Neural progenitor cell (in vitro differentiated cells): ENCODE measurements around the gene STAM. TPM values are rescaled to one million over a fixed set of nuclear protein-coding genes. Genes with fewer than 3 reads are reported as not detected.
A peak's percentile ranks its signal among the peaks of the same experiment; 100 is the strongest.

Experiments
- DNase-seq: peaks from one replicate; pipeline ENCODE4 v3.0.0-alpha.2; 2016; ENCODE audit warnings: low spot score
- H2AFZ ChIP-seq: fragments of 200-600 bp; sonication (generic); replicated peaks from 2 replicates; pipeline ENCODE4 v1.6.1; 2016; ENCODE audit warnings: antibody characterized with exemption
- H3F3A ChIP-seq: fragments of 200-600 bp; sonication (generic); 2 replicates; pipeline ENCODE4 v1.6.1; 2016; ENCODE audit warnings: antibody characterized with exemption, low read depth
- H3K27ac ChIP-seq: fragments of 200-600 bp; sonication (generic); 2 replicates; pipeline ENCODE4 v1.5.1; 2016; ENCODE audit warnings: mild to moderate bottlenecking
- H3K27me3 ChIP-seq: fragments of 200-600 bp; sonication (generic); 2 replicates; pipeline ENCODE4 v1.6.1; 2016; ENCODE audit warnings: mild to moderate bottlenecking, moderate library complexity
- H3K36me3 ChIP-seq: fragments of 200-600 bp; sonication (generic); 2 replicates; pipeline ENCODE4 v1.5.1; 2016
- H3K4me1 ChIP-seq: fragments of 200-600 bp; sonication (generic); 2 replicates; pipeline ENCODE4 v1.6.1; 2016; ENCODE audit warnings: mixed run types
- H3K4me2 ChIP-seq: fragments of 200-600 bp; sonication (generic); 2 replicates; pipeline ENCODE4 v1.6.1; 2016
- H3K4me3 ChIP-seq: fragments of 200-600 bp; sonication (generic); 2 replicates; pipeline ENCODE4 v1.5.1; 2016
- H3K79me2 ChIP-seq: fragments of 200-600 bp; sonication (generic); 2 replicates; pipeline ENCODE4 v1.6.1; 2016; ENCODE audit warnings: low read depth
- H3K9ac ChIP-seq: fragments of 200-600 bp; sonication (generic); 2 replicates; pipeline ENCODE4 v1.6.1; 2016
- H3K9me3 ChIP-seq: fragments of 200-600 bp; sonication (generic); 2 replicates; pipeline ENCODE4 v1.5.1; 2016; ENCODE audit warnings: low read depth
- H4K20me1 ChIP-seq: fragments of 200-600 bp; sonication (generic); 2 replicates; pipeline ENCODE4 v1.6.1; 2016; ENCODE audit warnings: low read depth
- H3K27ac Mint-ChIP-seq: 3 replicates; pipeline ENCODE4 v1.8.0; 2021; ENCODE audit warnings: mixed read lengths
- H3K27me3 Mint-ChIP-seq: 2 replicates; pipeline ENCODE4 v1.8.0; 2022; ENCODE audit warnings: low read depth, mild to moderate bottlenecking, inconsistent platforms, moderate library complexity, mixed read lengths; ENCODE audit not compliant: insufficient read depth
- H3K36me3 Mint-ChIP-seq: 3 replicates; pipeline ENCODE4 v1.8.0; 2021; ENCODE audit warnings: mixed read lengths
- H3K4me1 Mint-ChIP-seq: 3 replicates; pipeline ENCODE4 v1.8.0; 2021; ENCODE audit warnings: mixed read lengths
- H3K4me3 Mint-ChIP-seq: 3 replicates; pipeline ENCODE4 v1.8.0; 2021; ENCODE audit warnings: mild to moderate bottlenecking, moderate library complexity, mixed read lengths
- H3K9me3 Mint-ChIP-seq: 3 replicates; pipeline ENCODE4 v1.8.0; 2020; ENCODE audit warnings: mixed read lengths
- EZH2 ChIP-seq: fragments of 200-600 bp; sonication (generic); IDR thresholded peaks from 2 replicates; pipeline ENCODE4 v1.6.1; 2017; ENCODE audit warnings: antibody characterized with exemption, mild to moderate bottlenecking, moderate library complexity
- EZH2phosphoT487 ChIP-seq: fragments of 200-600 bp; sonication (generic); IDR thresholded peaks from 2 replicates; pipeline ENCODE4 v1.6.1; 2017; ENCODE audit warnings: antibody characterized with exemption
- total RNA-seq: library from RNA; depleted of rRNA; stranded (reverse); fragments of >200 nt; gene quantifications from 2 replicates; pipeline ENCODE4 v1.2.3, GENCODE V29; 2015; ENCODE audit warnings: low replicate concordance
- TF ChIP-seq, protein P1 (sequence below): fragments of 200-600 bp; sonication (generic); IDR thresholded peaks from 2 replicates; pipeline ENCODE4 v1.5.1; 2017; ENCODE audit warnings: antibody characterized with exemption, mild to moderate bottlenecking

The STAM gene
- total RNA-seq, 1 donor from 2014 or later: 43.2 TPM

DNA sequence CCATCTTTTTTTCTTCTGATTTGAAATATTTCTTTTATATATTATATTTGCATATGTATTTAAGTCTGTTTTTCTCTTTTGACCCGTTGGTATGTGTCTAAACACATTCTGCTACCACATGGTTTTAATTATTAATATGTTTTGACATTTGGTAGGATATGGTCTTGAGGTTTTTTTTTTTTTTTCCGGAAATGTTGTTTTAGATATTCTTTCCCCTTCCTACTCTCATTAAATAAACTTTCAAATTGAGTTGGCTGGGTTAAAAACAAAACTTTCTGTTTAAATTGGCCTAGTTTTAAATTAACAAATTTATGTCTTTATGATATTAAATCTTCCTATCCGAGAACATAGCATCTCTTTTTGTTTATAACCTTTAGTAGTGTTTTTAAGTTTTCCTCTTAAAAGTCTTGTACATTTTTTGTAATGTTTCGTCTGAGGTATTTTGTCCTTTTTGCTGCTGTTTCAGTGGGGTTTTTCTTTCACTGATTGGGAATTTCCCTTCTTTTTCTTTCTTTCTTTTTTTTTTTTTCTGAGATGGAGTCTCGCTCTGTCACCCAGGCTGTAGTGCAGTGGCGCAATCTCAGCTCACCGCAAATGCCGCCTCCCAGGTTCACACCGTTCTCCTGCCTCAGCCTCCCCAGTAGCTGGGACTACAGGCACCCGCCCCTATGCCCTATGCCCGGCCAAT lies 25.4 kb downstream of the STAM start:
- H3F3A ChIP-seq: peaks cover 11% of the 10 kb centered on the region
- H3K4me1 ChIP-seq: peaks cover 38% of the 10 kb centered on the region
- TF ChIP-seq, protein P1, sequence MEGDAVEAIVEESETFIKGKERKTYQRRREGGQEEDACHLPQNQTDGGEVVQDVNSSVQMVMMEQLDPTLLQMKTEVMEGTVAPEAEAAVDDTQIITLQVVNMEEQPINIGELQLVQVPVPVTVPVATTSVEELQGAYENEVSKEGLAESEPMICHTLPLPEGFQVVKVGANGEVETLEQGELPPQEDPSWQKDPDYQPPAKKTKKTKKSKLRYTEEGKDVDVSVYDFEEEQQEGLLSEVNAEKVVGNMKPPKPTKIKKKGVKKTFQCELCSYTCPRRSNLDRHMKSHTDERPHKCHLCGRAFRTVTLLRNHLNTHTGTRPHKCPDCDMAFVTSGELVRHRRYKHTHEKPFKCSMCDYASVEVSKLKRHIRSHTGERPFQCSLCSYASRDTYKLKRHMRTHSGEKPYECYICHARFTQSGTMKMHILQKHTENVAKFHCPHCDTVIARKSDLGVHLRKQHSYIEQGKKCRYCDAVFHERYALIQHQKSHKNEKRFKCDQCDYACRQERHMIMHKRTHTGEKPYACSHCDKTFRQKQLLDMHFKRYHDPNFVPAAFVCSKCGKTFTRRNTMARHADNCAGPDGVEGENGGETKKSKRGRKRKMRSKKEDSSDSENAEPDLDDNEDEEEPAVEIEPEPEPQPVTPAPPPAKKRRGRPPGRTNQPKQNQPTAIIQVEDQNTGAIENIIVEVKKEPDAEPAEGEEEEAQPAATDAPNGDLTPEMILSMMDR: no peak
- no peak for TF ChIP-seq EZH2phosphoT487
- TF ChIP-seq EZH2: no peak
- no peak overlapping the region for H3K9ac ChIP-seq
- H3K27ac ChIP-seq: no peak overlapping the region
- no peak overlapping the region for H3K4me3 ChIP-seq
- H3K27me3 ChIP-seq: no peaks in the 10 kb centered on the region
- Mint-ChIP-seq H3K4me1 (peaks cover 9% of the 10 kb centered on the region), H3K9me3 (no peaks in the 10 kb centered on the region), H3K27me3 (no peaks in the 10 kb centered on the region), H3K27ac (no peak overlapping the region), H3K36me3 (peaks cover 11% of the 10 kb centered on the region), H3K4me3 (no peak overlapping the region)
- H2AFZ ChIP-seq: no peak overlapping the region
- H3K79me2 ChIP-seq: peaks cover 93% of the 10 kb centered on the region
- no peak for DNase-seq
- H3K4me2 ChIP-seq: no peak overlapping the region
- peaks cover 40% of the 10 kb centered on the region for H4K20me1 ChIP-seq
- no peaks in the 10 kb centered on the region for H3K36me3 ChIP-seq
- H3K9me3 ChIP-seq: no peaks in the 10 kb centered on the region

DNA sequence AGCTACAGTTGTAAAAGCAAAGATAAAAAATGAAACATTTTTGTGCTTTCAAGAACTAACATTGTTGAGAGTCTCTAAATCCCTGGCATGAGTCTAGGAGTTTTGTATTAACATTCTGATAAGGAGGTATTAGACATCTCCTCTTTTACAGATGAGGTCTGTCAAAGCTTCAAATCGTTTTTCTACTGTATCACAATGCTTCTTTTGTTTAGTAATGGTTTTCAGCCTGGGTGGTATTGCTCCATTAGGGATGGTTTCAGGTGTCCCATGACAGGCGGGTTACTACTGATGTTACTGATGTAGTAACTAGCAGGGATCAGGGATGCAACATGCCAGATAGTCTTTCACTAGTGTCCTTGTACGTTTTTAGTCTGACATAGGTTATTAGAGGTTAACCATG lies 27.4 kb downstream of the STAM start:
- Histone ChIP-seq H3K4me3 (no peak overlapping the region), H3F3A (peaks cover 11% of the 10 kb centered on the region), H3K4me2 (peak overlapping the region; percentile 40), H3K9ac (no peak overlapping the region), H3K27me3 (no peaks in the 10 kb centered on the region), H3K27ac (no peak overlapping the region), H4K20me1 (peaks cover 53% of the 10 kb centered on the region), H3K36me3 (no peaks in the 10 kb centered on the region), H3K79me2 (peaks cover 94% of the 10 kb centered on the region), H3K9me3 (no peaks in the 10 kb centered on the region), H3K4me1 (peaks cover 44% of the 10 kb centered on the region), H2AFZ (no peak overlapping the region)
- Mint-ChIP-seq H3K4me3 (no peak overlapping the region), H3K27me3 (no peaks in the 10 kb centered on the region), H3K36me3 (peaks cover 10% of the 10 kb centered on the region), H3K27ac (no peak overlapping the region), H3K9me3 (no peaks in the 10 kb centered on the region), H3K4me1 (peaks cover 12% of the 10 kb centered on the region)
- peak; percentile 31 for DNase-seq
- TF ChIP-seq EZH2phosphoT487 (no peak), EZH2 (no peak)
- TF ChIP-seq, protein P1: no peak

DNA sequence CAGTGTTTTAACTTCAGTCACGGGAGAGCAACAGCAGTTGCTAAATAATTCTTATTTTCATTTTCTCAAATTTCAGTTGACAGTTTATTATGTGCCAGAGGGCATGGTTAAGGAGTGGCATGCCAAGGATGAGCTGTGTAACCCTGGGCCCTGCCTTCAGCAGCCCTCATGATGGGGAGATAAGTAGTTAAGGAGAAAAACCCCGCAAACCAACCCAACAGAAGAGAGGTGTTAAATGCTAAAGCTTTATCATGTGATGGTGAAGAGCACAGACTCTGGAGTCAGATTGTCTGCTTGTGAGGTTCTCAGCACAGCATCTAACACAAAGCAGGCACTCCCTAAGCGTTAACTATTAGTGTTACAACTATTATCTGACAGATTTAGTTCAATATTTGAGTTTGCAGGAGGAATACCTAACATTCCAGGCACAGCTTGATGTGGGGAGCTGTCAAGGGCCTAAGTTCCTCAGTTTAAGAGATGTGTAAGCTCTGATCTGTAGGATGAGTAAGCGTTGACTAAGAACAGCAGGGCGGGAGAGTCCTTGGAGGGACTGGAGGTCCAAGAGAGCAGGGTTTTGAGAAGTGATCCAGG lies 29.6 kb downstream of the STAM start:
- Histone ChIP-seq H3K9me3 (no peaks in the 10 kb centered on the region), H3K4me1 (peaks cover 51% of the 10 kb centered on the region), H4K20me1 (peaks cover 49% of the 10 kb centered on the region), H3K79me2 (peaks cover 94% of the 10 kb centered on the region), H3K36me3 (no peaks in the 10 kb centered on the region), H3K27me3 (no peaks in the 10 kb centered on the region), H3K27ac (peak overlapping the region; percentile 28), H3F3A (peaks cover 11% of the 10 kb centered on the region), H3K4me3 (no peak overlapping the region), H3K9ac (no peak overlapping the region), H2AFZ (no peak overlapping the region), H3K4me2 (peak overlapping the region; percentile 42)
- Mint-ChIP-seq H3K27me3 (no peaks in the 10 kb centered on the region), H3K4me3 (no peak overlapping the region), H3K9me3 (peaks cover under 1% of the 10 kb centered on the region), H3K27ac (peak overlapping the region; percentile 38), H3K4me1 (peaks cover 12% of the 10 kb centered on the region), H3K36me3 (no peaks in the 10 kb centered on the region)
- DNase-seq: peak; percentile 61
- no peak for TF ChIP-seq EZH2phosphoT487
- no peak for TF ChIP-seq EZH2
- TF ChIP-seq, protein P1: no peak
